H1 (cell line): Measurements from ENCODE around the gene BMX. TPM values are rescaled to one million over a fixed set of nuclear protein-coding genes. Genes with fewer than 3 reads are reported as not detected.

Experiments used
- CTCF ChIA-PET: fragments of 300-600 bp; sonication (Branson Sonifier 250); formaldehyde crosslinking; loops from one replicate; lab custom pipeline; 2021; ENCODE audit not compliant: partially characterized antibody; lab: Charles Lee
- POLR2A ChIA-PET: fragments of 300-600 bp; sonication (Branson Sonifier 250); formaldehyde crosslinking; loops from one replicate; lab custom pipeline; 2021; ENCODE audit warnings: inconsistent platforms; ENCODE audit not compliant: partially characterized antibody; lab: Charles Lee
- DNase-seq, 2 experiments: peaks; one replicate each; pipeline versions ENCODE4 v3.0.0 to v3.0.0-alpha.2; 2010 to 2022; ENCODE audit warnings: low spot score in 2 of 2, low read depth in 1 of 2, mixed read lengths in 1 of 2
- FAIRE-seq: peaks from 2 replicates; lab custom pipeline; 2011; peaks lifted over from hg19 to GRCh38; lab: Jason Lieb, UNC
- H2AFZ ChIP-seq: 2 replicates; pipeline ENCODE4 v1.8.1; 2012; ENCODE audit warnings: low read length, inconsistent platforms
- H2AK5ac ChIP-seq: 2 replicates; pipeline ENCODE4 v1.6.1; 2013; ENCODE audit warnings: low read depth, low read length
- H2BK120ac ChIP-seq: replicated peaks from 2 replicates; pipeline ENCODE3; 2013; ENCODE audit warnings: low read depth, low read length, inconsistent platforms
- H2BK12ac ChIP-seq: 2 replicates; pipeline ENCODE4 v1.6.1; 2013; ENCODE audit warnings: low read depth, low read length
- H2BK15ac ChIP-seq: 2 replicates; pipeline ENCODE4 v1.6.1; 2013; ENCODE audit warnings: low read length
- H2BK20ac ChIP-seq: 2 replicates; pipeline ENCODE4 v1.6.1; 2013; ENCODE audit warnings: low read length
- H2BK5ac ChIP-seq: 2 replicates; pipeline ENCODE4 v1.6.1; 2013; ENCODE audit warnings: low read depth, low read length
- H3K14ac ChIP-seq: 2 replicates; pipeline ENCODE4 v1.6.1; 2013; ENCODE audit warnings: inconsistent platforms; ENCODE audit not compliant: insufficient read length
- H3K18ac ChIP-seq: 2 replicates; pipeline ENCODE4 v1.6.1; 2013; ENCODE audit warnings: low read length; ENCODE audit errors: extremely low read depth
- H3K23ac ChIP-seq: 2 replicates; pipeline ENCODE4 v1.6.1; 2013; ENCODE audit warnings: inconsistent platforms; ENCODE audit not compliant: insufficient read length
- H3K23me2 ChIP-seq: 2 replicates; pipeline ENCODE4 v1.6.1; 2013; ENCODE audit warnings: low read depth, low read length
- H3K27ac ChIP-seq: 2 replicates; pipeline ENCODE4 v1.6.1; 2011; ENCODE audit warnings: low read depth, low read length, inconsistent platforms
- H3K27me3 ChIP-seq, 4 experiments: replicated peaks in 1 of 4; 1 replicate in 1 of 4; 2 replicates in 3 of 4; pipeline versions ENCODE4 v1.6.1 to v1.8.1; 2011 to 2013; ENCODE audit warnings: low read length in 3 of 4, mild to moderate bottlenecking in 3 of 4, inconsistent platforms in 2 of 4, mixed read lengths in 2 of 4, moderate library complexity in 1 of 4; ENCODE audit not compliant: control insufficient read depth in 3 of 4, insufficient read depth in 3 of 4; ENCODE audit errors: extremely low read depth in 1 of 4
- H3K36me3 ChIP-seq, 4 experiments: 2 replicates each; pipeline versions ENCODE4 v1.6.1 to v1.8.1; 2011 to 2013; ENCODE audit warnings: mild to moderate bottlenecking in 4 of 4, low read length in 3 of 4, moderate library complexity in 2 of 4, control low read depth in 1 of 4, inconsistent platforms in 1 of 4; ENCODE audit not compliant: insufficient read depth in 4 of 4, control insufficient read depth in 2 of 4
- H3K4ac ChIP-seq: replicated peaks from 2 replicates; pipeline ENCODE3; 2013; ENCODE audit warnings: low read length, low read depth, mixed read lengths, inconsistent platforms; ENCODE audit not compliant: insufficient read length
- H3K4me1 ChIP-seq, 4 experiments: replicated peaks in 1 of 4; 1 replicate in 1 of 4; 2 replicates in 3 of 4; pipeline versions ENCODE4 v1.6.1 to v1.8.1; 2011 to 2013; ENCODE audit warnings: low read length in 3 of 4, inconsistent platforms in 2 of 4, mixed read lengths in 1 of 4; ENCODE audit not compliant: insufficient read depth in 4 of 4, control insufficient read depth in 3 of 4
- H3K4me2 ChIP-seq, 2 experiments: 2 replicates each; pipeline versions ENCODE4 v1.6.1 to v1.8.1; 2011 to 2013; ENCODE audit warnings: low read depth in 2 of 2, low read length in 2 of 2, control low read depth in 1 of 2, inconsistent platforms in 1 of 2, mild to moderate bottlenecking in 1 of 2; ENCODE audit not compliant: insufficient read depth in 1 of 2
- H3K4me3 ChIP-seq, 4 experiments: fragments of 200-600, 300-600 bp in 1 of 4; sonication (generic), shearing (Covaris generic), sonication (Bioruptor Twin) in 1 of 4; 2 replicates each; pipeline versions ENCODE4 v1.5.1 to v1.8.1; 2011 to 2016; ENCODE audit warnings: low read length in 4 of 4, low read depth in 3 of 4, control low read depth in 2 of 4, inconsistent platforms in 2 of 4, mild to moderate bottlenecking in 2 of 4, mixed read lengths in 1 of 4, moderate library complexity in 1 of 4; ENCODE audit not compliant: insufficient read depth in 2 of 4; ENCODE audit errors: extremely low read depth in 1 of 4
- H3K56ac ChIP-seq: replicated peaks from 2 replicates; pipeline ENCODE3; 2013; ENCODE audit warnings: low read depth, mild to moderate bottlenecking, mixed read lengths, low read length, inconsistent platforms; ENCODE audit not compliant: insufficient read length
- H3K79me1 ChIP-seq: 2 replicates; pipeline ENCODE4 v1.6.1; 2013; ENCODE audit warnings: low read depth, low read length, control low read depth
- H3K79me2 ChIP-seq, 2 experiments: 2 replicates each; pipeline versions ENCODE4 v1.6.1 to v1.8.1; 2012 to 2013; ENCODE audit warnings: low read length in 2 of 2, mild to moderate bottlenecking in 2 of 2, inconsistent platforms in 1 of 2; ENCODE audit not compliant: insufficient read depth in 2 of 2, control insufficient read depth in 1 of 2
- H3K9ac ChIP-seq, 4 experiments: replicated peaks in 1 of 4; 1 replicate in 1 of 4; 2 replicates in 3 of 4; pipeline versions ENCODE4 v1.6.1 to v1.8.1; 2011 to 2013; ENCODE audit warnings: low read depth in 3 of 4, low read length in 3 of 4, control low read depth in 2 of 4, mild to moderate bottlenecking in 2 of 4, moderate library complexity in 2 of 4, inconsistent platforms in 1 of 4; ENCODE audit errors: extremely low read depth in 1 of 4
- H3K9me3 ChIP-seq, 2 experiments: 2 replicates each; pipeline versions ENCODE4 v1.6.1 to v1.8.1; 2012 to 2013; ENCODE audit warnings: mild to moderate bottlenecking in 2 of 2, moderate library complexity in 2 of 2, control low read depth in 1 of 2, inconsistent platforms in 1 of 2, low read depth in 1 of 2, low read length in 1 of 2, mixed read lengths in 1 of 2; ENCODE audit not compliant: insufficient read depth in 2 of 2
- H4K20me1 ChIP-seq, 2 experiments: replicated peaks in 1 of 2; 2 replicates each; pipeline versions ENCODE3 to v1.8.1; 2011 to 2013; ENCODE audit warnings: inconsistent platforms in 2 of 2, low read length in 2 of 2, mild to moderate bottlenecking in 1 of 2; ENCODE audit not compliant: insufficient read depth in 2 of 2, control insufficient read depth in 1 of 2
- H4K5ac ChIP-seq: 2 replicates; pipeline ENCODE4 v1.6.1; 2013; ENCODE audit warnings: low read length, low read depth, mixed read lengths, inconsistent platforms; ENCODE audit not compliant: insufficient read length
- H4K8ac ChIP-seq: 2 replicates; pipeline ENCODE4 v1.8.0; 2013; ENCODE audit warnings: mild to moderate bottlenecking, moderate library complexity, low read length, inconsistent platforms; ENCODE audit not compliant: insufficient read depth; ENCODE audit errors: extremely low read depth
- H4K91ac ChIP-seq: replicated peaks from 2 replicates; pipeline ENCODE3; 2013; ENCODE audit warnings: low read length, mixed read lengths, inconsistent platforms; ENCODE audit not compliant: insufficient read length
- ATF2 ChIP-seq: IDR thresholded peaks from 2 replicates; pipeline ENCODE4 v1.6.1; 2012; ENCODE audit warnings: low read length, inconsistent platforms
- BRCA1 ChIP-seq: IDR thresholded peaks from 2 replicates; pipeline ENCODE4 v1.6.1; 2012; ENCODE audit warnings: low read depth, low read length, improper control_type of control experiment
- CHD1 ChIP-seq: IDR thresholded peaks from 2 replicates; pipeline ENCODE4 v1.6.1; 2012; ENCODE audit warnings: low read depth, low read length, improper control_type of control experiment
- HDAC2 ChIP-seq, 2 experiments: fragments of 300-600 bp in 1 of 2; sonication (generic) in 1 of 2; IDR thresholded peaks; 2 replicates each; pipeline ENCODE4 v1.6.1; 2011 to 2012; ENCODE audit warnings: low read depth in 2 of 2, low read length in 2 of 2, mild to moderate bottlenecking in 2 of 2, moderate library complexity in 2 of 2, borderline replicate concordance in 1 of 2, inconsistent platforms in 1 of 2
- HDAC6 ChIP-seq: IDR thresholded peaks from one replicate; pipeline ENCODE4 v1.7.1; 2012; ENCODE audit warnings: low read depth, mild to moderate bottlenecking, inconsistent platforms, low read length, moderate library complexity
- JUND ChIP-seq: IDR thresholded peaks from 2 replicates; pipeline ENCODE4 v1.6.1; 2011; ENCODE audit warnings: mild to moderate bottlenecking, improper control_type of control experiment, low read length
- MAFK ChIP-seq: IDR thresholded peaks from 2 replicates; pipeline ENCODE4 v1.6.1; 2012; ENCODE audit warnings: low read depth, mild to moderate bottlenecking, improper control_type of control experiment, low read length
- NANOG ChIP-seq: IDR thresholded peaks from 2 replicates; pipeline ENCODE4 v1.6.1; 2011; ENCODE audit warnings: low read length, low read depth, mild to moderate bottlenecking, inconsistent platforms; ENCODE audit not compliant: insufficient read depth, poor library complexity, severe bottlenecking
- POLR2A ChIP-seq, 2 experiments: IDR thresholded peaks; 1 replicate in 1 of 2; 2 replicates in 1 of 2; pipeline ENCODE4 v1.6.1; 2011; ENCODE audit warnings: low read depth in 2 of 2, low read length in 2 of 2, mild to moderate bottlenecking in 2 of 2; ENCODE audit errors: control extremely low read depth in 1 of 2
- POLR2AphosphoS5 ChIP-seq: IDR thresholded peaks from 2 replicates; pipeline ENCODE4 v1.6.1; 2011; ENCODE audit warnings: low read depth, low read length
- TCF12 ChIP-seq: IDR thresholded peaks from 2 replicates; pipeline ENCODE4 v1.6.1; 2011; ENCODE audit warnings: low read depth, mild to moderate bottlenecking, low read length
- TEAD4 ChIP-seq: IDR thresholded peaks from 2 replicates; pipeline ENCODE4 v1.6.1; 2012; ENCODE audit warnings: low read depth, low read length, inconsistent platforms, mixed read lengths
- ZNF274 ChIP-seq: IDR thresholded peaks from 2 replicates; pipeline ENCODE4 v1.7.0; 2012; ENCODE audit warnings: low read length, borderline replicate concordance; ENCODE audit errors: extremely low read depth
- polyA plus RNA-seq, 7 experiments: library from polyadenylated mRNA; depleted of rRNA in 3 of 7; stranded (reverse) in 5 of 7; unstranded in 2 of 7; fragments of >200 nt in 5 of 7; fragments of 200-250 nt in 2 of 7; gene quantifications; 1 replicate in 5 of 7; 2 replicates in 1 of 7; 4 replicates in 1 of 7; pipeline versions ENCODE4 v1.2.1 to v1.2.3, GENCODE V29; 2011 to 2013; ENCODE audit warnings: missing spikeins in 2 of 7, mixed read lengths in 2 of 7
- total RNA-seq: library from RNA; stranded (reverse); fragmentation: NEBNext Ultra II Directional; extraction: Animal tissue kit (Norgen Biotek cat#: 25700); gene quantifications from 2 replicates; pipeline ENCODE4 v1.2.1, GENCODE V29; 2021
- TF ChIP-seq, protein P1 (sequence below): IDR thresholded peaks from 2 replicates; pipeline ENCODE4 v1.6.1; 2011; ENCODE audit warnings: low read length, improper control_type of control experiment

The BMX gene
- total and polyA plus RNA-seq, 2 of the 8 experiments (the other 6 are each of a cell fraction or from before 2014, with no cell fraction given) = not detected

- Histone ChIP-seq H3K56ac (no peak overlapping the region), H2BK15ac (no peak overlapping the region), H2BK12ac (no peak overlapping the region), H3K79me2 (no peaks in the 10 kb centered on the region), H3K9ac (no peak overlapping the region), H2BK120ac (no peak overlapping the region), H3K27ac (no peak overlapping the region), H4K8ac (no peak overlapping the region), H4K91ac (no peak overlapping the region), H3K9me3 (no peaks in the 10 kb centered on the region), H2BK20ac (no peak overlapping the region), H3K18ac (no peak overlapping the region), H3K4me1 (peaks cover 0 to 3% (median 0%) of the 10 kb centered on the region in 4 experiments; a peak in 2 of 7 replicates), H3K14ac (no peak overlapping the region), H2BK5ac (no peak overlapping the region), H2AK5ac (no peak overlapping the region), H3K4ac (no peak overlapping the region), H3K4me3 (no peak overlapping the region), H3K23me2 (no peaks in the 10 kb centered on the region), H4K5ac (no peak overlapping the region), H3K23ac (no peak overlapping the region), H2AFZ (no peak overlapping the region), H3K36me3 (no peaks in the 10 kb centered on the region), H3K27me3 (no peaks in the 10 kb centered on the region), H3K79me1 (no peaks in the 10 kb centered on the region), H4K20me1 (no peaks in the 10 kb centered on the region), H3K4me2 (no peak overlapping the region)
- CTCF ChIA-PET = no interaction called here
- FAIRE-seq (no peak), DNase-seq (no peak)
- POLR2A ChIA-PET = no interaction called here
- TF ChIP-seq BRCA1 (no peak), MAFK (no peak), CHD1 (no peak), ZNF274 (no peak), HDAC6 (no peak), TCF12 (no peak), TEAD4 (no peak), POLR2AphosphoS5 (no peak), NANOG (no peak), HDAC2 (IDR thresholded peaks at IDR 0.05; ENCODE audit: borderline replicate concordance in 1 of 2, low read depth in 2 of 2, low read length in 2 of 2) (no peak), JUND (no peak), POLR2A (IDR thresholded peaks at IDR 0.05; ENCODE audit: control extremely low read depth in 1 of 2, low read depth in 2 of 2, low read length in 2 of 2) (no peak), ATF2 (no peak)
- TF ChIP-seq, protein P1, sequence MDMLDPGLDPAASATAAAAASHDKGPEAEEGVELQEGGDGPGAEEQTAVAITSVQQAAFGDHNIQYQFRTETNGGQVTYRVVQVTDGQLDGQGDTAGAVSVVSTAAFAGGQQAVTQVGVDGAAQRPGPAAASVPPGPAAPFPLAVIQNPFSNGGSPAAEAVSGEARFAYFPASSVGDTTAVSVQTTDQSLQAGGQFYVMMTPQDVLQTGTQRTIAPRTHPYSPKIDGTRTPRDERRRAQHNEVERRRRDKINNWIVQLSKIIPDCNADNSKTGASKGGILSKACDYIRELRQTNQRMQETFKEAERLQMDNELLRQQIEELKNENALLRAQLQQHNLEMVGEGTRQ = no peak
Observed at GRCh38 chrX:15472531-15472930, 28.1 kb upstream of the BMX start.
